GM10847 (cell line): Measurements from ENCODE around the gene SND1.

Source experiments
- POLR2A ChIP-seq: IDR thresholded peaks from 2 replicates; pipeline ENCODE4 v1.6.1; 2011; ENCODE audit not compliant: insufficient read length; ENCODE audit errors: extremely low read depth

SND1 gene

DNA sequence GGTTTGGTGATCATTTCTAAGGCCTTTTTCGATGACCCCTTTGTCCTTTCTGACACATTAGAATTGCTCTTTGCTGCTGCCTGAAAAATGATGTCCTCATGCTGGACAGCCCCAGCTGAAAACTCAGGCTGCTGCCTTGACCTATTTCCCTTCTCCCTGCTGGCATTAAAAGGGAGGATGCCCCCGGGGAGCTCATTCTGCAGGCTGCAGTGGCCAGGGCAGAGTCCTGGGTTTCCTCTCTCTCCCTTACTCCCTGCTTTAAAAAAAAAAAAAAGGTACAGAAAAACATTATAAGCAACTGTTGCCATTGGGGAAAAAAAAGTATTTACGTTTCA, 343.9 kb downstream of the SND1 start:
- no peak for TF ChIP-seq POLR2A

DNA sequence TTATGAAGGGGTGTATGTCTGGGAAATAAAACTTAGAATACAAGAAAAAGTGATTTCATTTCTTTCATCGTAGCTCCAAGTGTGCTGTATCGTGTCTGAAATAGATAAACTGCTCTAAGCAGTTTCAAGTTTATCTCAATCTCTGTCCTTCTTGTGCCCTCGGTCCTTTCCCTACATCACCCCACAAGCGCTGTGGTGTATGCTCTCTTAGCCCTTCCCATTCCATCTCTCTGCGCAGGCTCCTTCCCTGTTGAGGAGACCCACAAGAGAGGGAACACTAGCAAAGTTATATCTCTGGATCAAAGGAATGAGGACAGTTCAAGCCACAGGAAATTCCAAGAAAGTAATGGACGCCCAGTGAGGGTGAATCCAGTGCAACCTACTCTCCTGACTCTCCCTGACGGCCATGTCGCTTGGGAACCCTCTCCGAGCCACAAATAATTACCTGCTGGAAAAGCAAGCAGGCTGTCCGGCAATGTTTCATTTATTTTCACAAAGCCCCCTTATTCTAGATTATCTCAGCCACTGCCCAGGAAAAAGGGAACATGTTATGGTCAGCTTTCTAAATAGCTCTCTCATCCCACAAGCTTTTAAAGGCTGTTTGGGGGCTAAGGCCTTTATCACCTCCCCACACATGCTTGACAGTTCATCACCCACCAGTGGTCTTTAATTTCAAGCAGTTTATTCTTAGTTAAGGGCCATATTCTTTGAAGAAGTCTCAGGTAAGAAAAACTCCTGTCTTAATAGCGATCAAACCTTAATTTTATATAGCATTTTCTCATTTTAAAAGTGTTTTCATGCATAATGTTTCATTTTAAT, 344.5 kb downstream of the SND1 start:
- TF ChIP-seq POLR2A = no peak

GRCh38 chr7:127997226-127997922, 345.4 kb downstream of the SND1 start:
- TF ChIP-seq POLR2A = no peak

- TF ChIP-seq POLR2A = no peak
Observed at GRCh38 chr7:127998671-127999070, 346.7 kb downstream of the SND1 start.

- no peak for TF ChIP-seq POLR2A
Observed at GRCh38 chr7:128000048-128000447, 348.1 kb downstream of the SND1 start.

DNA sequence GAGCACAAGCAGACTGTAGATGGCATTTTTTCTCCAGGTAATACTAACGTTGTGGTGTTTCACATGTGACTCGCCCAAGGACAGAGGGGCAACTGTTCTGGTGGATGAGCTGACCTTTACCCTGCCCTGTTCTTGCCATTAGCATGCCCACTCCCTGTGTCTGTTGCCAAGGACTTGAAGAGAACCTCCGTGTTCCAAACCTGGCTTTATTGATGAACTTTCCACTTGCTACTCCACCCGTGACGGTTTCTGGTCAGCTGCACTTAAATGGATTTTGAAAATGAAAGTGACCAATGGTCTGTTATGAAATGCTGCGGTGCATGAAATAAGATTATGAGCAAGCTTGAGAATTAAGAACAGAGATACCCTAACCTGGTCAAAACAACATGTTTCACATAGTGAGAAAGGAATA, 348.9 kb downstream of the SND1 start:
- TF ChIP-seq POLR2A = no peak

- no peak for TF ChIP-seq POLR2A
Observed at GRCh38 chr7:128003167-128003566, 351.2 kb downstream of the SND1 start.

DNA sequence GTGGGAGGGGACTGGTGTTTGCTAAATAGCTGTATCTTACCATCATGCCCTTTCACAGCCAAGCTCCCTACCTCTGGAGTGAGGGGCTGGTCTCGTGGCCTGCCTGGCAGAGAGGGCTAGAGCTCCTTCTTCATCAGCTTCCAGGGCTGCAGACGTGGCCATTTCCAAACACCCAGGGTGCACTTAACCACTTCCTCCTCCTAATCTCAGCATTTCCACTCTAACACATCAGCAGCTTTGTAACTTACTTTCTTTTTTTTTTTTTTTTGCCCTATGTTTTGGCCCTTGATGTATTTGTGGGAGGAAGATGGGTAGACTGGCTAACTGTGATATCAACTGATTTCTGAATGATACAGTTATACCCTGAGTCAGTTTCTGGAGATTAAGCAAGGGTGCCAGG, 351.8 kb downstream of the SND1 start:
- TF ChIP-seq POLR2A = no peak

DNA sequence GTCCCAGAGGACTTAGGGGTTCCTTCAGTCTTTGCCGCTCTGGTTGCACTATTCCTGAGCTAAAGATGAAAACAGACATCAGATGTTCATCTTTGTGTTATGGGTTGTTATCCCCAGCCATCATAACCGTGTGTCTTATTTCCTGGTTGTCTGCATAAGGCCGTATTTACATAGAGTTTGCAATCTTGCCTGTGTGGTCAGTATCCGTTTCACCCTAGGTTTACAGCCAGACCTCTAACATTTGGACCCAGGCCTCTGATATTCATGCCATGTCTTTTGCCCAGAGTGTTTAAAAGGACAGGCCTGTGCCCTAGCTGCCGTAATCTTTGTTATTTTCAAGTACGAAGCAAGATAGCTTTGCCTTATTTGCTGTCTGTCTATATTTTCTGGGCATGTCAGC, 352.6 kb downstream of the SND1 start:
- TF ChIP-seq POLR2A = no peak

- TF ChIP-seq POLR2A = no peak
Observed at GRCh38 chr7:128005117-128005516, 353.1 kb downstream of the SND1 start.

GRCh38 chr7:128005759-128006159, 353.8 kb downstream of the SND1 start:
- TF ChIP-seq POLR2A = no peak

DNA sequence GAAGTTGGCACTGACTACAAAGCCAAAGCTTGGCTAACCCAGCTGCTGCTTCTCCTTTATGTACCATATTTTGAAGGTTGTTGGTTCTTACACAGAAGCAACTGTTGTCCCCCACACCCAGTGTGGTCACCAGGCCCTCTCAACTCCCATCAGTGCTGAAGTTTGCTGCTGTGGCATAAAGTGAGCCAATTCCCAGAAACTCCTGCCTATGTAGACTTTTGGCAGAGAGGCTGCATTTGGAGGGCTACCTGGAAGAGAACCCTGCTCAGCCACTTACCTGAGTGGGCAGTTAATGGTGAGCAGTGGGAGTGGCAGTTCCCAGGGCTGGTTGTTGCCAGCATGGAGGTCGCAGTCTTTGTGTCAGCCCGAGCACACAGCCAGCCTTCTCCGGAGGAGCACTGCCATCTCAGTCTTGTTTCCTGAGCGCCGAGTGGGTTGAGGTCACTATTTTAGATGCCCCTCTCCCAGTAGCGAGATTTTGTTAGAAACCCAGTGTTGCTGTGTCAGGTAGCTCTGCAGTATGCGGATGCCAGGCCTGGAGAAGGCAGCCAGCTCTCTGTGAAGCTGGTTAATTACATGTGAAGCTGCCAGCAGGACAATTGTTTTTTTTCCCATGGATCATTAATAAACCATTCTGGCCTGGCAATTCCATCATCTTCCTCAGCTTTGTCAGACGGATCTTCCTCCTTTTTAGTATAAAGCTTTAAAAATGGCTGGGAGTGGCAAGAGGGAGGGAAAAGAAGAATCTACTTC, 354.7 kb downstream of the SND1 start:
- TF ChIP-seq POLR2A = no peak

DNA sequence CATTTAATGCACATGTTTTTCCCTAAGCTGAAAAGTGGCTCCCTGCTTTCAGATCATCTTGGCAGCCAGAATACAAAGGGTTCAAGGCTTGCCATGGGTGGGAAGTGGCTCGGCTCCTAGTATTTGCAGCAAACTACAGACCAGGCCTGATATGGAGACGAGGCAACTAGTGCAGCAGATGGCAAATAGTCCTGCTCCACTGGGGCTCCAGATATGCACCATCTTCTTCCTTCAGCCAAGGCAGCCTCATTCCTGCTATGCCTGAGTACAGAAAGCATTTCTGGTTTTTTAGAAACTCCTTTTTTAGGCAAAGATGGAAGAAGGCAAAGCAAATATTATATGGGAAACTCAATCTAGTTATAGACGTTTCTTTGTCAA, 355.3 kb downstream of the SND1 start:
- no peak for TF ChIP-seq POLR2A

DNA sequence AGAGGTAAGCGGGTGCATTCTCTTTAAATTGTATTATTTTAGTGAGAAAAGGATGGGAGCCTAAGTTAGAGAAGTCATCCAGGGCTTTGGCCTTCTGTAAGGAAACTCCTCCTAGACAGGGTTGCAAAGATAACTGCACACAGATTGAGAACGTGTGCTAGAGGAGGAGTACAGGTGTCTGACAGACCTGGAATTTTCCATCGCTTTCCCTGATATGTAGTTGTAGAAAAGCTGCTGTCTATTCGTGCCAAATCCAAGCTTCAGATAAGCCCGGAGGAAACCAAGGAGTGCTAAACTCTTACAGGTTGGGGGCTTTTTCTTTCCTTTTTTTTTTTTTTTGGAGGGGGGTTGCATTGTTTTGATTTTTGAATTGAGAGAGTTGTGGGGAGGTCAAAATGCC, 356.1 kb downstream of the SND1 start:
- TF ChIP-seq POLR2A = no peak

GRCh38 chr7:128008744-128009143, 356.8 kb downstream of the SND1 start:
- TF ChIP-seq POLR2A = no peak

DNA sequence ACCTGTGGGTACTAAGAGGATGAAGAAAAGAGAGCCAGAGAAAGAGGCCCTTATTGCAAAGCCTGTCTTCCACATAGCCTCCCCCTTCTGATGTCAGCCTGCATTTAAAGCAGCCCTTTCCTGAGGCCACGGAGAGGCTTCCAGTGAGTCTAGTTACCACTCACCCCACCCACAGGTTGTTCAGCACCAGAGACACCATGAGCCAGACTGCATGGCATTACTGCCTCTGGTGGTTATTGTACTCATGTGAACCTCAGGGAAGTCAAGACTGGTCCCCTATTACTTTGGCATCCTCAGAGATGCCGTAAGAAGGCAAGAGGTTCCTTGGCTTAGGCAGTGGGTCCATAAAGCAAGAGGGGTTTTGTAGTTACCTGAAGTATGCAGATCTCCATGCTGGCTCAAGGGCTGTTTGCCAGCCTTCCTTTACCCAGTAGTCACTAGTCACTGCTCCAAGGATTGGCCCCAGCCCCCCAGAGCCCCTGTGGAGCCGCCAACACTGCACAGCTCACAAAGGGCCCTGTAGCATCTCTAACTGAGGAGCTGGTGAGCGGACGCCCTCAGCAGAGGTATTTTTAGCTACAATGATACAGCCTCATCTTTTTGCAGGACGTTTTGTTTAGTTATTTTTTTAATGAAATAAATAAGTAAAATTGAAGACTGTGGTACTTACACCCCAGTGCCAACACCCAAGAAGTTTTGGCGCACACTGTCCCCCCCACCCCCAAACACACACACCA, 358.6 kb downstream of the SND1 start:
- TF ChIP-seq POLR2A = no peak

DNA sequence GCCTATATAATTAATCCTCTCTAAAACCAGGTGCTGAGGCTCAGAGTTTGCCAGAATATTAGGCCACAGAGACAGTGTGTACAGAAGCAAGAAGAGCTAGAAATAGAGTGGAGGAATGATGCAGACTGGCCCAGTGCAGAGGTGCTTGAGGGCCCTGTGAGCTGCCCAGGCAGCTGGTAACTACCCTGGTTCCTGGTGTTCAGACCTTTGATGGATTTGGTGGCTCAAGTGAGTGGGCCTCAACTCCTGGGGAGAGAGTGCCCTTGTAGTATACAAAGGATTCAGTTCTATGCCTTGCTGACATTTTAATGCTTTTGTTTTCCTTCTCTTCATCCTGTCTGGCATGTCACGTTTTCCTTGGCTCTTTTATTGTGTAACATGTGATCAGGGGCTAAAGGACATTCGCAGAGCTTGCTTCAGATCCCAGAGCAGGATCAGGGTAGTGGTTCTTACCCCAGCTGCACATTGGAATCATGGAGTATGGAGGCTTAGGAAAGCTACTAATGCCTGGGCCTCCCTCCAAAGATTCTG, 359.2 kb downstream of the SND1 start:
- no peak for TF ChIP-seq POLR2A
